HPDE6-E6E7 (cell line): ENCODE measurements around the gene ADCY1.
A peak's percentile ranks its signal among the peaks of the same experiment; 100 is the strongest.
"Not testable (repeated sequence)": the region's sequence is repeated elsewhere in the genome, so short reads cannot be mapped to it uniquely, and the experiment has no call there.

ENCODE experiments used
- DNase-seq: peaks from one replicate; pipeline ENCODE4 v3.0.0; 2011; ENCODE audit warnings: missing footprints; ENCODE audit errors: extremely low spot score

Gene ADCY1

DNA sequence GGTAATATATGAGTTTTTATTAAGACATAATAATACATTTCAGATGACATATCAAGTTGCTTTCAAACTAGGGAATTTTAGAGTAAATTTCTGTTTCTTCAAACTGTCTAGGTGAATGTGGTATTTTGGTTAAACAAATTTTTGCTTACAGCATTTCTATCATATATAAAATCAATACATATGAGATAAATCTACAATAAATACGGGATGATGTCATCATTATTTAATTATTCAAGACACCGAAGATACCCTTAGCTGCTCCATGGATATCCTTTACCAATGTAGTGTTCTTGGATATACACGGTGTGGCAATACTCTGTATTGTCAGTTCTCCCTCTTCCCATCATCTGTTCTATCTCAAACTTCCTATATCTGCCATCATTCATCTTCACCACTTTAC, 166.4 kb downstream of the ADCY1 start:
- DNase-seq: not testable (repeated sequence)

GRCh38 chr7:45748976-45749375, 174.8 kb downstream of the ADCY1 start:
- not testable (repeated sequence) for DNase-seq

DNA sequence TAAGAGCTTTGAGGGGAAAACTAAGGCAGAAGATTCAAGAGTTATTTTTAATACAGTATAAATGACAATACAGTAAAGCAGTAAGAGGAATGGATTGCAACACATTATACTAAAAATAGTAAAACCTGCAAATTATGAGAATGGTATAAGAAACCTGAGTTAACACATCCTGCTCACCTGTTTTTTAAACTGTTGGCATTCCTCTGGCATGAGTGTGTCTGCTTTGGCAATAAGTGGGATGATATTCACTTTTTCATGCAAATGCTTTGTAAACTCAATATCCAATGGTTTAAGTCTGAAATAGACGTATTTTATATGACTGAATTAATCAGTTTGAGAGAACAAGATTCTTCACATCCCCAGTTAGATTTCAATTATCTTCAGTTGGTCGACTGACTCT, 177.2 kb downstream of the ADCY1 start:
- not testable (repeated sequence) for DNase-seq

- DNase-seq: not testable (repeated sequence)
Observed at GRCh38 chr7:45756333-45756732, 182.2 kb downstream of the ADCY1 start.

DNA sequence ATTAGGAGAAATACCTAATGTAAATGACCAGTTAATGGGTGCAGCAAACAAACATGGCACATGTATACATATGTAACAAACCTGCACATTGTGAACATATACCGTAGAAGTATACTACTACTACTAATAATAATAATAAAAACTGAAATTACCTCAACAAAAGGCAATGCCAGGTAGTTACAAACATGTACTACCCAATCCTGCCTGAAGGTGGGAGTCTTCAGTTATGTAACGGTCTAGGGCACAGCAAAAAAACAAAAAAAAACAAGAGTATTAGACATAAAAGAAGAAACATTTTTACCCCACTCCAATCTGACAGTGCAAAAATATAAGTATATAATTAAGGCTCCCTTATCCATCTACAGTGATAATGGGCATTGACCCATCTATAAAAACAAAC, 182.6 kb downstream of the ADCY1 start:
- DNase-seq: not testable (repeated sequence)

- not testable (repeated sequence) for DNase-seq
Observed at GRCh38 chr7:45759464-45759863, 185.3 kb downstream of the ADCY1 start.

GRCh38 chr7:45761545-45762205, 187.5 kb downstream of the ADCY1 start:
- DNase-seq: not testable (repeated sequence)

DNA sequence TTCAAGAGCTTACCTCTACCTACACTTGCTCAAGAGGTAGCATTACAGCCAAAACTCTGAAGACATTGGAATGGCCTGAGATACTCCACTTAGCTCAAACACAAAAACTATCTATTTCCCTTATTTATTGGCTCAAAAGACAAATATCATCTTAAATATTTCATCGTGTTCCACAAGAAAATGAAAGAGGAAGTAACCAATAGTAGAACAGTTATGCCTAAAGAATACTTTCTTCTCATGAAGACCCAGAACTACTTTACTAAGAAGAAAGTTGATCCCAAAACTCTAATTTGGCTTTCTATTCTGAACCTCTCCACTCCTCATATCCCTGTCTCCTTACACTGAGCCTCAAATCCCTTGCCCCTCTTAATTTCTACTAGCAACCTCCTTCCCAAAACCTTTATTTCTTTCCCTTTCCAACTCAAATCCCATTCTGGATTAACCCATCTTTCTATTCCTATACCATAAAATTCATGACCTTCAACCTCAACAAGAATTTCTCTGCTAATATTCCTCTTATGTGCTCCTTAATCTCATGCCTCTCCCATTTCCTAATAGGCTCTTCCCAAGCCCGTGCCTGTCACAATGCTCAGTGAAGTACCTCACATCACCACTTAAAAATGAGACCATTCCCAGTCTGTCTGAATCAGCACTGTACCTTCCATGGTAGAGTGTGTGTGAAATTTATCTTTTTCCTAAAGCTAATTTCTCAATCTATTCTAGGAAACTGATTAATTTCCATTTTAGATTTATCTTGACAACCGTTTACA, 188.2 kb downstream of the ADCY1 start:
- DNase-seq: not testable (repeated sequence)

- DNase-seq: peak; percentile 90
Observed at GRCh38 chr7:45768516-45769394, 194.6 kb downstream of the ADCY1 start.

DNA sequence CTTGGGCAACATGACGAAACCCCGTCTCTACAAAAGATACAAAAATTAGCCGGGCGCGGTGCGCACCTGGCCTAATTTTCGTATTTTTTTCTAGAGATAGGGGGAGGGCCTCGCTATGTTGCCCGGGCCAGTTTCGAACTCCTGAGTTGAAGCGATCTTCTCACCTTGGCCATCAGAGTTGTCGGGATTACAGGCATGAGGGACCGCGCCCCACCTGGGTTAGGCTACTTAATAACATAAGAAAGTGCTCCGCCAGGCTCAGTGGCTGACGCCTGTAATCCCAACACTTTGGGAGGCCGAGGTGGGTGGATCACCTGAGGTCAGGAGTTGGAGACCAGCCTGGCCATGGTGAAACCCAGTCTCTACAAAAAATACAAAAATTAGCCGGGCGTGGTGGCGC, 195.5 kb downstream of the ADCY1 start:
- not testable (repeated sequence) for DNase-seq
